ENCODE measurements around the gene FIGNL1.

GRCh38 chr7:50411332-50411731, 38.8 kb downstream of the FIGNL1 start:
- TF ChIP-seq EZH2 (IDR thresholded peaks at IDR 0.05; ENCODE audit: borderline replicate concordance, insufficient read depth, low read depth, low read length, poor library complexity, severe bottlenecking) = no peak
- no peak for TF ChIP-seq CTCF (IDR thresholded peaks at IDR 0.05)

All from B cell (primary cell).